Stimulated activated CD4-positive, alpha-beta T cell treated with anti-CD3 and anti-CD28 coated beads, Interleukin-15, amount 100 ng/mL, for 1 hour (primary cell): Measurements from ENCODE around the gene THOP1.

Experiments used
- DNase-seq, 2 donors: peaks; one replicate each; pipeline ENCODE4 v3.0.0-alpha.2; 2020; ENCODE audit warnings: low read depth in 1 of 2, low spot score in 1 of 2

The THOP1 gene

GRCh38 chr19:2850256-2850925 lies 65.1 kb downstream of the THOP1 start:
- no peak for DNase-seq

GRCh38 chr19:2852598-2852997 lies 67.3 kb downstream of the THOP1 start:
- no peak for DNase-seq

GRCh38 chr19:2853015-2853606 lies 67.8 kb downstream of the THOP1 start:
- DNase-seq, result no peak

GRCh38 chr19:2854849-2855248 lies 69.5 kb downstream of the THOP1 start:
- no peak for DNase-seq

- no peak for DNase-seq
Measured at GRCh38 chr19:2856457-2857050, 71.3 kb downstream of the THOP1 start.

GRCh38 chr19:2858864-2859263 lies 73.6 kb downstream of the THOP1 start:
- no peak for DNase-seq

GRCh38 chr19:2863816-2864215 lies 78.5 kb downstream of the THOP1 start:
- no peak for DNase-seq
